Panc1 (cell line): ENCODE measurements around the gene PGBD2. TPM values are rescaled to one million over a fixed set of nuclear protein-coding genes. Genes with fewer than 3 reads are reported as not detected.

Experiments
- ATAC-seq: fragments of 200-7000 bp; cut with Tn5 transposase; 2 replicates; pipeline ENCODE4 v1.9.1; 2020; ENCODE audit warnings: mild to moderate bottlenecking, moderate library complexity
- BruUV-seq: library from RNA; stranded (reverse); fragments of 400-500 nt; replicated peaks from 2 replicates; lab custom pipeline; 2021; lab: Mats Ljungman, UMichigan
- CTCF ChIA-PET: fragments of 300-600 bp; sonication (Branson Sonifier 250); formaldehyde crosslinking; loops from one replicate; lab custom pipeline; 2022; ENCODE audit warnings: antibody characterized with exemption; lab: Charles Lee
- POLR2A ChIA-PET: fragments of 300-600 bp; sonication (Branson Sonifier 250); formaldehyde crosslinking; loops from one replicate; lab custom pipeline; 2022; ENCODE audit warnings: antibody characterized with exemption; lab: Charles Lee
- DNase-seq: peaks from one replicate; pipeline ENCODE4 v3.0.0-alpha.2; 2010; ENCODE audit warnings: low read depth, low spot score
- H3K27ac ChIP-seq: 2 replicates; pipeline ENCODE4 v1.5.1; 2011; ENCODE audit warnings: mild to moderate bottlenecking, low read length, inconsistent platforms
- H3K27me3 ChIP-seq: fragments of 200-500 bp; sonication (Bioruptor generic); 2 replicates; pipeline ENCODE4 v1.6.0; 2014; ENCODE audit warnings: low read length, inconsistent platforms; ENCODE audit not compliant: control insufficient read depth, insufficient read depth
- H3K36me3 ChIP-seq: fragments of 200-500 bp; sonication (Bioruptor generic); 2 replicates; pipeline ENCODE4 v1.5.1; 2014; ENCODE audit warnings: inconsistent platforms, mild to moderate bottlenecking, low read length, moderate library complexity; ENCODE audit not compliant: control insufficient read depth, insufficient read depth
- H3K4me1 ChIP-seq: 2 replicates; pipeline ENCODE4 v1.5.1; 2011; ENCODE audit warnings: inconsistent platforms, mild to moderate bottlenecking, low read length, moderate library complexity; ENCODE audit not compliant: control insufficient read depth, insufficient read depth
- H3K4me3 ChIP-seq, 2 experiments: 2 replicates each; pipeline ENCODE4 v1.5.1; 2011 to 2012; ENCODE audit warnings: low read depth in 2 of 2, low read length in 2 of 2, mild to moderate bottlenecking in 2 of 2, inconsistent platforms in 1 of 2, moderate library complexity in 1 of 2
- H3K9me3 ChIP-seq: fragments of 200-500 bp; sonication (Bioruptor generic); 2 replicates; pipeline ENCODE4 v1.5.1; 2014; ENCODE audit warnings: low read depth, mild to moderate bottlenecking, inconsistent platforms, low read length, moderate library complexity; ENCODE audit not compliant: control insufficient read depth, insufficient read depth
- POLR2AphosphoS5 ChIP-seq: IDR thresholded peaks from 2 replicates; pipeline ENCODE4 v1.6.1; 2012; ENCODE audit warnings: mild to moderate bottlenecking, low read depth, low read length, moderate library complexity
- SIN3A ChIP-seq: IDR thresholded peaks from 2 replicates; pipeline ENCODE4 v1.6.1; 2012; ENCODE audit warnings: low read depth, mild to moderate bottlenecking, low read length, moderate library complexity, borderline replicate concordance; ENCODE audit not compliant: insufficient read depth
- TCF7L2 ChIP-seq: IDR thresholded peaks from 2 replicates; pipeline ENCODE4 v1.6.1; 2011; ENCODE audit warnings: mild to moderate bottlenecking, low read depth, low read length, inconsistent platforms
- in situ Hi-C: cut with HindIII; loops from 2 replicates; pipeline ENCODE4 v1.10.0; 2016; ENCODE audit warnings: low sequenced_read_pairs, low pct_unique_long_range_greater_than_20kb
- intact Hi-C: fragments of 100-400 bp; cut with micrococcal nuclease; formaldehyde crosslinking; loops from one replicate; pipeline ENCODE4 v1.10.0; 2022; ENCODE audit not compliant: unreplicated experiment
- total RNA-seq: library from RNA; stranded (reverse); gene quantifications from one replicate; pipeline ENCODE4 v1.2.1, GENCODE V29; 2021; ENCODE audit not compliant: unreplicated experiment
- TF ChIP-seq, protein P1 (sequence below), 2 experiments: IDR thresholded peaks; 2 replicates each; pipeline ENCODE4 v1.6.1; 2011 to 2012; ENCODE audit warnings: low read depth in 2 of 2, control low read depth in 1 of 2, low read length in 1 of 2, mild to moderate bottlenecking in 1 of 2, moderate library complexity in 1 of 2; ENCODE audit not compliant: insufficient read depth in 1 of 2
- TF ChIP-seq, protein P2 (sequence below): fragments of 450-650 bp; IDR thresholded peaks from 2 replicates; pipeline ENCODE4 v1.5.1; 2017; ENCODE audit warnings: mild to moderate bottlenecking

Gene PGBD2
- total RNA-seq, 1 experiment from 2014 or later = 7.1 TPM

- H3K27ac ChIP-seq = no peak overlapping the region
- ChIA-PET CTCF (no interaction called here), POLR2A (no interaction called here)
- TF ChIP-seq SIN3A = no peak
- TF ChIP-seq TCF7L2 = no peak
- TF ChIP-seq, protein P1, sequence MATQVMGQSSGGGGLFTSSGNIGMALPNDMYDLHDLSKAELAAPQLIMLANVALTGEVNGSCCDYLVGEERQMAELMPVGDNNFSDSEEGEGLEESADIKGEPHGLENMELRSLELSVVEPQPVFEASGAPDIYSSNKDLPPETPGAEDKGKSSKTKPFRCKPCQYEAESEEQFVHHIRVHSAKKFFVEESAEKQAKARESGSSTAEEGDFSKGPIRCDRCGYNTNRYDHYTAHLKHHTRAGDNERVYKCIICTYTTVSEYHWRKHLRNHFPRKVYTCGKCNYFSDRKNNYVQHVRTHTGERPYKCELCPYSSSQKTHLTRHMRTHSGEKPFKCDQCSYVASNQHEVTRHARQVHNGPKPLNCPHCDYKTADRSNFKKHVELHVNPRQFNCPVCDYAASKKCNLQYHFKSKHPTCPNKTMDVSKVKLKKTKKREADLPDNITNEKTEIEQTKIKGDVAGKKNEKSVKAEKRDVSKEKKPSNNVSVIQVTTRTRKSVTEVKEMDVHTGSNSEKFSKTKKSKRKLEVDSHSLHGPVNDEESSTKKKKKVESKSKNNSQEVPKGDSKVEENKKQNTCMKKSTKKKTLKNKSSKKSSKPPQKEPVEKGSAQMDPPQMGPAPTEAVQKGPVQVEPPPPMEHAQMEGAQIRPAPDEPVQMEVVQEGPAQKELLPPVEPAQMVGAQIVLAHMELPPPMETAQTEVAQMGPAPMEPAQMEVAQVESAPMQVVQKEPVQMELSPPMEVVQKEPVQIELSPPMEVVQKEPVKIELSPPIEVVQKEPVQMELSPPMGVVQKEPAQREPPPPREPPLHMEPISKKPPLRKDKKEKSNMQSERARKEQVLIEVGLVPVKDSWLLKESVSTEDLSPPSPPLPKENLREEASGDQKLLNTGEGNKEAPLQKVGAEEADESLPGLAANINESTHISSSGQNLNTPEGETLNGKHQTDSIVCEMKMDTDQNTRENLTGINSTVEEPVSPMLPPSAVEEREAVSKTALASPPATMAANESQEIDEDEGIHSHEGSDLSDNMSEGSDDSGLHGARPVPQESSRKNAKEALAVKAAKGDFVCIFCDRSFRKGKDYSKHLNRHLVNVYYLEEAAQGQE (IDR thresholded peaks at IDR 0.05; ENCODE audit: insufficient read depth in 1 of 2, low read depth in 2 of 2, low read length in 1 of 2) = no peak
- TF ChIP-seq, protein P2, sequence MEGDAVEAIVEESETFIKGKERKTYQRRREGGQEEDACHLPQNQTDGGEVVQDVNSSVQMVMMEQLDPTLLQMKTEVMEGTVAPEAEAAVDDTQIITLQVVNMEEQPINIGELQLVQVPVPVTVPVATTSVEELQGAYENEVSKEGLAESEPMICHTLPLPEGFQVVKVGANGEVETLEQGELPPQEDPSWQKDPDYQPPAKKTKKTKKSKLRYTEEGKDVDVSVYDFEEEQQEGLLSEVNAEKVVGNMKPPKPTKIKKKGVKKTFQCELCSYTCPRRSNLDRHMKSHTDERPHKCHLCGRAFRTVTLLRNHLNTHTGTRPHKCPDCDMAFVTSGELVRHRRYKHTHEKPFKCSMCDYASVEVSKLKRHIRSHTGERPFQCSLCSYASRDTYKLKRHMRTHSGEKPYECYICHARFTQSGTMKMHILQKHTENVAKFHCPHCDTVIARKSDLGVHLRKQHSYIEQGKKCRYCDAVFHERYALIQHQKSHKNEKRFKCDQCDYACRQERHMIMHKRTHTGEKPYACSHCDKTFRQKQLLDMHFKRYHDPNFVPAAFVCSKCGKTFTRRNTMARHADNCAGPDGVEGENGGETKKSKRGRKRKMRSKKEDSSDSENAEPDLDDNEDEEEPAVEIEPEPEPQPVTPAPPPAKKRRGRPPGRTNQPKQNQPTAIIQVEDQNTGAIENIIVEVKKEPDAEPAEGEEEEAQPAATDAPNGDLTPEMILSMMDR = no peak
- TF ChIP-seq POLR2AphosphoS5 = no peak
- peaks cover 7% of the 10 kb centered on the region; the same call in 1 of the 2 replicates for H3K27me3 ChIP-seq
- H3K36me3 ChIP-seq = no peaks in the 10 kb centered on the region
- no peak overlapping the region for H3K4me3 ChIP-seq
- no peak for ATAC-seq
- H3K9me3 ChIP-seq = no peaks in the 10 kb centered on the region
- no peak for DNase-seq
- in situ Hi-C loops = no loop called here
- H3K4me1 ChIP-seq = no peaks in the 10 kb centered on the region
- intact Hi-C loops = no loop called here
- no TSS peak for BruUV-seq
Measured at GRCh38 chr1:248897412-248898337, 8.4 kb upstream of the PGBD2 start.

GRCh38 chr1:248900637-248901036 is 5.4 kb upstream of the PGBD2 start:
- intact Hi-C loops = no loop called here
- no peaks in the 10 kb centered on the region for H3K9me3 ChIP-seq
- ChIA-PET CTCF (no interaction called here), POLR2A (no interaction called here)
- in situ Hi-C loops = no loop called here
- no peak for ATAC-seq
- DNase-seq = no peak
- no peaks in the 10 kb centered on the region for H3K36me3 ChIP-seq
- no peak overlapping the region for H3K4me3 ChIP-seq
- H3K27ac ChIP-seq = no peak overlapping the region
- peaks cover 4% of the 10 kb centered on the region; the same call in 1 of the 2 replicates for H3K27me3 ChIP-seq
- TF ChIP-seq, protein P2 = no peak
- TF ChIP-seq TCF7L2 (no peak), SIN3A (no peak), POLR2AphosphoS5 (no peak)
- TF ChIP-seq, protein P1 (IDR thresholded peaks at IDR 0.05; ENCODE audit: insufficient read depth in 1 of 2, low read depth in 2 of 2, low read length in 1 of 2) = no peak
- BruUV-seq = no TSS peak
- peaks cover 3% of the 10 kb centered on the region; the same call in 1 of the 2 replicates for H3K4me1 ChIP-seq
